ENCODE results near the gene GGCX.

DNA sequence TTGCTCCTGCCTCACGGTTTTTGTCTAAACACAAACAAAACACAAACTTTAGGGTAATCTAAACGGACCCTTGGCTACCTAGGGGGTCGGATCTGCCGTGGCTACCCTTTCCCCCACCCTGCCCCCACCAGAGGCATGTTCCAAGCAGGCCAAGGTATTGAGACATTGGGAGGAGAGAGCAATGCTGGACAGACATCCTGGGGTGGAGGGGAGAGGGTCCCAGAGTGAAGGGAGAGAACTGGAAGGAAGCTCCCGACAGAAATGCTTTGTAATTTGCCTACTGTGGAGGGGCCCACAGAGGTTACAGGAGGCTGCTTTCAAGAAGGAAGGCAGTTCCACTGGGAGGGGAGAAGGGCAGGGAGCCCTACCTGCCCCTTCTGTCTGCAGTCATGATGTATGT, 36.3 kb downstream of the GGCX start:
- TF ChIP-seq, protein P1, sequence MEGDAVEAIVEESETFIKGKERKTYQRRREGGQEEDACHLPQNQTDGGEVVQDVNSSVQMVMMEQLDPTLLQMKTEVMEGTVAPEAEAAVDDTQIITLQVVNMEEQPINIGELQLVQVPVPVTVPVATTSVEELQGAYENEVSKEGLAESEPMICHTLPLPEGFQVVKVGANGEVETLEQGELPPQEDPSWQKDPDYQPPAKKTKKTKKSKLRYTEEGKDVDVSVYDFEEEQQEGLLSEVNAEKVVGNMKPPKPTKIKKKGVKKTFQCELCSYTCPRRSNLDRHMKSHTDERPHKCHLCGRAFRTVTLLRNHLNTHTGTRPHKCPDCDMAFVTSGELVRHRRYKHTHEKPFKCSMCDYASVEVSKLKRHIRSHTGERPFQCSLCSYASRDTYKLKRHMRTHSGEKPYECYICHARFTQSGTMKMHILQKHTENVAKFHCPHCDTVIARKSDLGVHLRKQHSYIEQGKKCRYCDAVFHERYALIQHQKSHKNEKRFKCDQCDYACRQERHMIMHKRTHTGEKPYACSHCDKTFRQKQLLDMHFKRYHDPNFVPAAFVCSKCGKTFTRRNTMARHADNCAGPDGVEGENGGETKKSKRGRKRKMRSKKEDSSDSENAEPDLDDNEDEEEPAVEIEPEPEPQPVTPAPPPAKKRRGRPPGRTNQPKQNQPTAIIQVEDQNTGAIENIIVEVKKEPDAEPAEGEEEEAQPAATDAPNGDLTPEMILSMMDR (IDR thresholded peaks at IDR 0.05): no peak
- TF ChIP-seq POLR2A (IDR thresholded peaks at IDR 0.05): no peak

All from adrenal gland (tissue), 5 donors.